Colonic mucosa (tissue), 4 donors: ENCODE data around the gene GPAT2. TPM values are rescaled to one million over a fixed set of nuclear protein-coding genes. Genes with fewer than 3 reads are reported as not detected.
"Not testable (repeated sequence)": the region's sequence is repeated elsewhere in the genome, so short reads cannot be mapped to it uniquely, and the experiment has no call there.

Source experiments
- DNase-seq: peaks from one replicate; pipeline ENCODE4 v3.0.0-alpha.2; 2020
- H3K27ac ChIP-seq: fragments of 200-600 bp; one replicate; pipeline ENCODE4 v1.8.0; 2021
- H3K27me3 ChIP-seq: fragments of 200-600 bp; one replicate; pipeline ENCODE4 v1.8.0; 2021
- H3K36me3 ChIP-seq: fragments of 200-600 bp; one replicate; pipeline ENCODE4 v1.8.0; 2021
- H3K4me1 ChIP-seq: fragments of 200-600 bp; one replicate; pipeline ENCODE4 v1.8.0; 2021; ENCODE audit warnings: mild to moderate bottlenecking
- H3K4me3 ChIP-seq: fragments of 200-600 bp; one replicate; pipeline ENCODE4 v1.8.0; 2021
- H3K9ac ChIP-seq, 2 donors: one replicate each; pipeline ENCODE4 v1.7.0; 2013; ENCODE audit warnings: control low read depth in 2 of 2, low read depth in 2 of 2, low read length in 2 of 2
- H3K9me3 ChIP-seq: fragments of 200-600 bp; one replicate; pipeline ENCODE4 v1.8.0; 2021
- intact Hi-C: fragments of 100-400 bp; cut with DNase I; formaldehyde crosslinking; loops from one replicate; pipeline ENCODE4 v1.14.1; 2022
- total RNA-seq, 2 donors: library from RNA; stranded (reverse); fragmentation: NEBNext Ultra II Directional in 1 of 2; extraction: Animal tissue kit (Norgen Biotek cat#: 25700) in 1 of 2; gene quantifications; one replicate each; pipeline ENCODE4 v1.2.1, GENCODE V29; 2021
- TF ChIP-seq, protein P1 (sequence below): fragments of 200-600 bp; IDR thresholded peaks from one replicate; pipeline ENCODE4 v1.8.0; 2022; ENCODE audit warnings: antibody characterized with exemption, mild to moderate bottlenecking
- donor health status: healthy.
- donor health status: DM: no; HTN: no; CAD: no.
- donor health status: DM: no; HTN: no; CAD: no.

Gene GPAT2
- total RNA-seq, 2 donors from 2014 or later: 2.4 to 6.6 TPM

DNA sequence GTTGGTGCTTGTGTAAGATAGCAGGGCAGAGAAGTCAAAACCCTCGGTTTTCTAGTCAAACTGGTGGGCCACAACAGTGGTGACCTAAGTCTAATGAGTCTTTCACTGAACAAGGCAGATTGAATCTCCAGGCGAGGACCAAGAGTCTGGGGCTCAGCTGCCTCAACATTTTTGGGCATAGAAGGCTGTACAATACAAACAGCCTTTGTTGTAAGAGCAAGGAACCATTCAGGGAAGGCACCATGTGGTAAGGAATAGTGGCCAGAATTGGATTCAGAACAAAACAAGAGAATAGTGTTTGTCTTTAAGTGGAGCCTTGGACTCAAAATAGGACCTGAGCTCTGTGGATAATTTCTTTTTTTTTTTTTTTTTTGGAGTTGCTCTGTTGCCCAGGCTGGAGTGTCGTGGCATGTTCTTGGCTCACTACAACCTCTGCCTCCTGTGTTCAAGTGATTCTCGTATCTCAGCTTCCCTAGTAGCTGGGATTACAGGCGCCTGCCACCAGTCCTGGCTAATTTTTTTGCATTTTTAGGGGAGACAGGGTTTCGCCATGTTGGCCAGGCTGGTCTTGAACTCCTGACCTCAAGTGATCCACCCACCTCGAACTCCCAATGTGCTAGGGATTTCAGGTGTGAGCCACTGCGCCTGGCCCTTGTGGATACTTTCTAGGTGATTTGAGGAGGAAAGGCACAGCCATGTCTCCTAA, 22.5 kb downstream of the GPAT2 start:
- not testable (repeated sequence) for DNase-seq, H3K27ac ChIP-seq
- intact Hi-C loops: loop anchor here (10.0 kb wide), 1 partner anchor 253 kb away; the partner anchor contains the start of genes CIAO1 and TMEM127

DNA sequence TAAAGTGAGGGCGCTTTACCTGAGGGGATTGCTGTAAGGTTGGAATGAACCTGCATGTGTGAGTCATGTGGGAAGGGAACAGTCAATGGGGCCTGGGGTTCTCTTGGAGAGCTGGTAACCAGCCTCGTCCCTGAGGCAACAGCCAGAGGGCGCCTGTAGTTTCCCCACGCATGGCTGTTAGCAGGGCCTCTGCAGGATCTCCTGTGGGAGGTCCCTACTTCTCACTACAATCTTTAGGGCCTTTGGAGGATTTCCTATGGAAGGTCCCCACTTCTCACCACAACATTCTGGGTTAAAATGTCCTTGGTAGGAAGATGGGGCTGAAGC, 23.6 kb downstream of the GPAT2 start:
- intact Hi-C loops: loop anchor here (10.0 kb wide), 1 partner anchor 254 kb away; the partner anchor contains the start of genes CIAO1 and TMEM127
- not testable (repeated sequence) for H3K9ac ChIP-seq, H3K4me3 ChIP-seq, H3K9me3 ChIP-seq, H3K27ac ChIP-seq, H3K27me3 ChIP-seq, H3K4me1 ChIP-seq, H3K36me3 ChIP-seq
- peak; percentile 38 for DNase-seq

More for the DNA sequence above, 22.5 kb downstream of the GPAT2 start:
- H3K27me3 ChIP-seq, H3K9me3 ChIP-seq, H3K9ac ChIP-seq, H3K36me3 ChIP-seq, H3K4me1 ChIP-seq, H3K4me3 ChIP-seq: not testable (repeated sequence)

DNA sequence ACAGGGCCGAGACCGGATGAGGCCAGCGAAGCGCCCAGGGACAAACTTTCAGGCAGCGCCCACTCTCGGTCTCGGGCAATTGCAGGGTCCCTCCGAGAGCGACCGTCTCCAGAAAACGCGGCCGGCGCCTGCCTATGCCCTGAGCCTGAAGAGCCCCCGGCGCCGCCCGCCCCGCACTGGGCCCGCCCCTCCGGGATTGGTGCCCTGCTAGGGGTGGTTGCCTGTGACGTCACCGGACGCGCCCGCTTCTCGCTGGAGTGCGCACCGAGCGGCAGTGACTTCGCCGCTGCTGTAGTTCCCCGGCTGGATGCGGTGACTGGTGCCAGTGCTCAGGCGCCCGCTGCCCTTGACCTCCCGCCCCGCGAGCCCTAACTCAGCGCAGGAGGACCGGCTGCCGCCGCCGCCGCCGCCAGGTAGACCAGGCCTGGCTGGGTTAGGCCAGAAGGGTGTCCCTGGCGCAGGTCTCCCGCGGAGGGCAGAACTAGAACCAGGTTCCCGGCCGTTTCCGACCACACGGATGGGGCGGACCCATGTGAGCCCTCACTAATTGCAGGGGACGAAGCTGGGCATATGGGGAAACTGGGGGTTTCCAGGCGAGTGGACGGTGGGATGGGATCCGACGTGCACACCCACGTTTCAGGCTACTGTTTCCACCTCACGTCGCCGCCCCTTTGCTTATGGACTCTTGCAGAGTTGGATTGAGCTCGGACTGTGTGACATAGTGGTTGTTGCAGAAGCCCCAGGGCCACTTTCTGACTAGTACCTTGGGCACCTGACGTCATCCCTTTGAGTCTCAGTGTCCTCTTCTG, 24.2 kb downstream of the GPAT2 start:
- not testable (repeated sequence) for H3K9me3 ChIP-seq, H3K36me3 ChIP-seq, H3K27me3 ChIP-seq, H3K27ac ChIP-seq, H3K4me1 ChIP-seq
- Histone ChIP-seq H3K4me3 (peak overlapping the region; percentile 45), H3K9ac (peak overlapping the region in 1 of 2 donors; percentile 76)
- intact Hi-C loops: loop anchor here (10.0 kb wide), 1 partner anchor 254 kb away; the partner anchor contains the start of genes CIAO1 and TMEM127
- DNase-seq: peak; percentile 99

DNA sequence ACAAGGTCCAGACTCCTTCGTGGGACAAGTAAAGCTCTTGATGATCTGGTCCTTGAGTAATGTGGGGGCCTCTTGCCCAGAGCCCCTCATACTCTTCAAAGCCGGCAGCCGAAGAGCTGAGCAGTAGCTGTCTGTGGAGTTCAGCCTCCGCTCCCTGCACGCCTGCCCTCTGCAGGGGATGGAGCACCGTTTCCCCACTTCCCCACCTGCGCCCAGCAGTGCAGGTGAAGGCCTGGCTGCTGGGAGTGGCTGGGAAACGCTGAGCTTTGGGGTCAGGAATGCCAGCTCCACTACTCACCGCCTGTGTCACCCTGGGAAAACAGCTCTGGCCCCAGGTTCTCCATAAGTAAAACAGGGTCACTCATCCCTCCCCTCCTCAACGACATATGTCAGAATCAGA, 24.9 kb downstream of the GPAT2 start:
- intact Hi-C loops: loop anchor here (10.0 kb wide), 2 partner anchors 165 to 255 kb away; partner anchors contain the start of genes CIAO1 and TMEM127
- H3K27ac ChIP-seq, H3K27me3 ChIP-seq, H3K4me1 ChIP-seq, DNase-seq, H3K36me3 ChIP-seq, H3K9me3 ChIP-seq: not testable (repeated sequence)
- Histone ChIP-seq H3K4me3 (peak overlapping the region; percentile 45), H3K9ac (peak overlapping the region in 1 of 2 donors; percentile 76)

DNA sequence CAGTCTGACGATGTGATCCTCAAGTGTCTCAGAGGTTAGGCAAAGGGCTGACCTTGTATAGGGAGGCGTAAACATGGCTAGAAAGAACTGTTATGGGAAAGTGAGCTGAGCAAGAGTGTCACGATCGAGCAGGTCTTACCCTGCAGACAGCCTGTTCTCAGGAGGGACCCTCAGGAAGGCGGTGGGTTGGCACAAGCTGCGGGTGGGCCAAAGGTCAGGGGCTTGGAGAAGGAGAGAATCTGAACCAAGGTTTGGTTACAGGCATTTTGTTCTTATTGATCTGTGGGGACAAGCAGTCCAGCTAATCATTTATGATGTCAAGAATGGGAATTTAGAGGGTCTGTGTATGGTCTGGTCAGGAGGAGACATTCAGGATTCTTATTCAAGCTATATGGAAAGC, 26.7 kb downstream of the GPAT2 start:
- not testable (repeated sequence) for H3K27ac ChIP-seq, H3K36me3 ChIP-seq, H3K9ac ChIP-seq, DNase-seq, H3K4me3 ChIP-seq, H3K27me3 ChIP-seq, H3K4me1 ChIP-seq, H3K9me3 ChIP-seq
- intact Hi-C loops: loop anchor here (10.0 kb wide), 1 partner anchor 167 kb away; no protein-coding TSS in a partner anchor

DNA sequence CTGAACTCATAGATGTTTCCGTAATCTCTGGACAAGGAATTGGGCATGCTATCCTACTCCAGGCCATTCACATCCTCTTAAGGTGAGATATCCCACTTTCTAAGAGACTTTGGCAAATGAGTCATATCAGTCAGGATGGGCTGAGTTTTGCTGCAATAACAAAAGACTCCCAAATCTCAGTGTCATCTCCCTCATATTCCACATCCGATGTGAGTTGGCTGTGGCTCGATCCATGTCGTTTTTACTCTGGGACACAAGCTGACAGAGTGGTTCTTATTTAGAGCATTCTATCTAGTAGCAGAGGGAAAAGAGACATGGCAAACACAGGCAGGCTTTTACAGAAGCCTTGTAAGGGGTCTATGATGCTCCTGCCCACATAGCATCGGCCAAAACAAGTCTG, 28.5 kb downstream of the GPAT2 start:
- H3K27ac ChIP-seq, H3K9ac ChIP-seq, H3K4me1 ChIP-seq, H3K9me3 ChIP-seq, H3K27me3 ChIP-seq, H3K36me3 ChIP-seq, H3K4me3 ChIP-seq, DNase-seq: not testable (repeated sequence)
- intact Hi-C loops: loop anchor here (10.0 kb wide), 1 partner anchor 169 kb away; no protein-coding TSS in a partner anchor

DNA sequence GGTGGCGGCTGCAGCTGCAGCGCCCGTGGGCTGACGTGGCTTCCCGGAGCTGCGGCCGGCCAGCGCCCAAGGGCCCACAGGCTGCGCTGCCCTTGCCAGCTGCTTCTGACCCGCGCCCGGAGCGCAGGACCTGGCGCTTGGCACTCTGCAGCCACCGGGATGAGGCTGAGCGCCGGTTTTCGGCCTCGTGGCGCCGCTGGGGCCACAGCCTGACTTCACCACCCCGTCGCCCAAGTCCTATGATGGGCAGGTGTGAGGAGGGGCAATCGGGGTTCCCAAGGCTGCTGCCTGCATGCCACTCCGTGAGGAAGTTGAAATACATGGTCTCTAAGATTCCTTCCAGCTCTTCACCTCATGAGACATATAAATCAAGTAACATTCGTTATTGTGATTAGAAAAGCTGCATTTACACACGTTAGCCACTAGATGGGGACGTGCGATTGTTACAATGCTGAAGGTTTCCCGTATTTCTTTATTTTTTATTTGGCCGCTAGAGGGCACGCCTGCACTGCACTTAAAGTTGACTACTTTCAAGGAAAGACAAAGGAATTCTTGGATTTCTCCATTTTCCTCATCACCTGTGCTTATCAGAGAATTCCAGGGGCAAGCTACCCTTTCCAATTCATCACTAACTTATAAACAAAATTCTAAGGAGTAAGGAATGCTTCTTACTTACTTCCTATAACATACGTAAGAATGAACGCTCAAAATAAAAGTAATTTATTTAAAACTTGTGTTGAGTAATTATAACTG, 42.0 kb downstream of the GPAT2 start:
- H3K27me3 ChIP-seq, H3K4me1 ChIP-seq, intact Hi-C loops, H3K9me3 ChIP-seq, H3K36me3 ChIP-seq: not testable (repeated sequence)
- Histone ChIP-seq H3K4me3 (peak overlapping the region; percentile 63), H3K27ac (peak overlapping the region; percentile 92), H3K9ac (peak overlapping the region; percentile 83 to 85)
- DNase-seq: peak; percentile 90
- TF ChIP-seq, protein P1, sequence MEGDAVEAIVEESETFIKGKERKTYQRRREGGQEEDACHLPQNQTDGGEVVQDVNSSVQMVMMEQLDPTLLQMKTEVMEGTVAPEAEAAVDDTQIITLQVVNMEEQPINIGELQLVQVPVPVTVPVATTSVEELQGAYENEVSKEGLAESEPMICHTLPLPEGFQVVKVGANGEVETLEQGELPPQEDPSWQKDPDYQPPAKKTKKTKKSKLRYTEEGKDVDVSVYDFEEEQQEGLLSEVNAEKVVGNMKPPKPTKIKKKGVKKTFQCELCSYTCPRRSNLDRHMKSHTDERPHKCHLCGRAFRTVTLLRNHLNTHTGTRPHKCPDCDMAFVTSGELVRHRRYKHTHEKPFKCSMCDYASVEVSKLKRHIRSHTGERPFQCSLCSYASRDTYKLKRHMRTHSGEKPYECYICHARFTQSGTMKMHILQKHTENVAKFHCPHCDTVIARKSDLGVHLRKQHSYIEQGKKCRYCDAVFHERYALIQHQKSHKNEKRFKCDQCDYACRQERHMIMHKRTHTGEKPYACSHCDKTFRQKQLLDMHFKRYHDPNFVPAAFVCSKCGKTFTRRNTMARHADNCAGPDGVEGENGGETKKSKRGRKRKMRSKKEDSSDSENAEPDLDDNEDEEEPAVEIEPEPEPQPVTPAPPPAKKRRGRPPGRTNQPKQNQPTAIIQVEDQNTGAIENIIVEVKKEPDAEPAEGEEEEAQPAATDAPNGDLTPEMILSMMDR: peak; percentile 86

DNA sequence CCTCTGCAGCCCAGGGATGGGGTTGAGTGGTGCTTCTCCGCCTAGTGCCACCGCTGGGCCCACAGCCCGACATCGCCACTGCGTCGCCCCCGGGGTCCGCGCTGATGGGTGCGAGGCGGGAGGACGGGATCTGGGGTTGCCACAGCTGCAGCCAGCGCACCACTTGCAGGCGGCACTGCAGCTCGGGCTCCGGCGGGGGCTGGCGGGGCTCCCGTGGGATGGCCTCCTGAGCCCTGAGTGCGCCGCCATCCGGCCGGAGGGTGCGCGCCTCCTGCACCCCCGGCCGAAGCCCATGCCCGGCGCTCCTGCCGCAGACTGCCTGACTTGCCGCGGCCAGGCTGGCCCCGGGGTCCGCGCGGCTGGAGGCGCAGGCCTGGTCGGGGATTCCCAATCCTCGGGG, 42.6 kb downstream of the GPAT2 start:
- DNase-seq, H3K9me3 ChIP-seq, H3K36me3 ChIP-seq, H3K27me3 ChIP-seq, intact Hi-C loops, H3K4me1 ChIP-seq: not testable (repeated sequence)
- peak overlapping the region; percentile 63 for H3K4me3 ChIP-seq
- H3K27ac ChIP-seq: peak overlapping the region; percentile 92
- peak overlapping the region in 1 of 2 donors; percentile 83 for H3K9ac ChIP-seq

DNA sequence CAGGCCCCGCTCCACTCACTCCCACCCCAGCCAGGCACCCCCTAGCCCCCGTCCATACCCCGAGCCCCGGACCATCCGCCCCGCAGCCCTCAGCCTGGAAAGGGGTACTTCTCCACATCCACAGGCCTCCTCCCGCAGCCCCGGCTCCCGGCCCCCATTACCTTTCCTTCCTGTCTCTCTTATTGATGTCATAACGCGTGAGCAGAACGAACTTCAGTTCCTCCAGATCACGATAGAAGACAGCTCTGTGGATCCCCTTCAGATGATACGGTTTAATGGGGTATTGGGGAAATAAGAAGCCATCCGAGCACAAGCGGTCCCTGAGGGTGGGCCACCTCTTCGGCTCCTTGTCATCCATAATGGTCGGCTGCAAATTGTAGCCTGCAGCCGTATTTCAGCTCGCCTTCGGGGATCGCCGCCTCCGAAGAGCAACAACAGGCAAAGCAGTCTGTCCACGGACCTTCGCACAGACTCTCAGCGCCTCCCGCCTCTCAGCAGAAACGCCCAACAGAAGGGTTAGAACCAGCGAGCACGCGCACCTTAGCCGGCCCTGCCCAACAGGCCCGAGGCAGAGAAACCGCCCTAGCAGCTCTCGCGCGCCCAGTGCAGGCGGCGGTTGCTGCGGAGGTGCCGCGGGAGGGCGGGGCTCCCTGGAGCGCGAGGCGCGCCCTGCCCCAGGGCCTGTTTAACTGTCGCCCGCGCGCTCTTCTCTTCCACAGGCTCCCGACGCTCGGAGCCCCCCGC, 43.2 kb downstream of the GPAT2 start, which contains the start of gene ANKRD36C:
ANKRD36C (minus strand) TSS at position 474 of the 744 bp plus-strand sequence; CDS start at position 358, 116 bp downstream.
- Histone ChIP-seq H3K27ac (peak within 1 kb of the TSS; percentile 92), H3K9ac (peak within 1 kb of the TSS; percentile 83 to 85), H3K4me3 (peak within 1 kb of the TSS; percentile 63)
- peak; percentile 55 for DNase-seq
- H3K9me3 ChIP-seq, H3K36me3 ChIP-seq, H3K4me1 ChIP-seq, intact Hi-C loops, H3K27me3 ChIP-seq: not testable (repeated sequence)

DNA sequence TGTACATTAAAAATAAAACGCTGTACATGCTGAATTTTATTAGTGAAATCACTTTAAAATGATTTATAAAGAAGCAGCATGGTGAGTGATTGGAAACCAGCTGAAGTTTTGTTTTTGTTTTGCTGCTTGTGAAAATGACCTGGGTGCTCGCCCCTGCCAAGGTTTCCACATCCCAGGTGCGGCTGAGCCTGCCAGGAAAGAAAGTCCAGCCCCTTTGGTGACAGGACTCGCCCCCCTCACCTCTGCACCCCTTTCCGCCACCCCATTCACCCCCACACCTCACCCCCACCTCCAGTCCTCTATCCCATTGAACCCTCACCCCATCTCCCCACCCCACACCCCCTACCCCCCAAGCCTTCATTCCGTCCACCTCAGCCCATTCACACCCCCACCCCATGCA, 43.8 kb downstream of the GPAT2 start:
- H3K27me3 ChIP-seq, H3K4me1 ChIP-seq, H3K36me3 ChIP-seq, H3K9ac ChIP-seq, DNase-seq, intact Hi-C loops, H3K27ac ChIP-seq, H3K9me3 ChIP-seq: not testable (repeated sequence)
- H3K4me3 ChIP-seq: peak overlapping the region; percentile 9
